IMR-90 (cell line): ENCODE results near the gene MRTFB. TPM values are rescaled to one million over a fixed set of nuclear protein-coding genes. Genes with fewer than 3 reads are reported as not detected.

Experiments used
- ATAC-seq: fragments of 200-7000 bp; cut with Tn5 transposase; 2 replicates; pipeline ENCODE4 v1.9.1; 2020; ENCODE audit warnings: low read depth, mild to moderate bottlenecking, moderate library complexity
- BruUV-seq: library from RNA; stranded (reverse); fragments of 400-500 nt; replicated peaks from 2 replicates; lab custom pipeline; 2021; lab: Mats Ljungman, UMichigan
- CTCF ChIA-PET: fragments of 300-600 bp; formaldehyde crosslinking; extraction: SDS; loops from one replicate; lab custom pipeline; 2021; ENCODE audit warnings: antibody characterized with exemption; lab: Yijun Ruan, JAX
- POLR2A ChIA-PET: fragments of 300-600 bp; sonication (Branson Sonifier 250); formaldehyde crosslinking; loops from one replicate; lab custom pipeline; 2022; ENCODE audit warnings: antibody characterized with exemption; ENCODE audit not compliant: unreplicated experiment; lab: Charles Lee
- DNase-seq: peaks from one replicate; pipeline ENCODE4 v3.0.0; 2013
- H2AFZ ChIP-seq: replicated peaks from 2 replicates; pipeline ENCODE3; 2013; ENCODE audit warnings: low read length, mild to moderate bottlenecking; ENCODE audit not compliant: poor library complexity
- H2AK5ac ChIP-seq: 2 replicates; pipeline ENCODE4 v1.6.1; 2013; ENCODE audit warnings: low read depth, low read length, inconsistent platforms
- H2AK9ac ChIP-seq: replicated peaks from 2 replicates; pipeline ENCODE3; 2013; ENCODE audit warnings: mild to moderate bottlenecking, low read depth, low read length, moderate library complexity; ENCODE audit not compliant: poor library complexity
- H2BK120ac ChIP-seq: 2 replicates; pipeline ENCODE4 v1.6.1; 2013; ENCODE audit warnings: low read depth, low read length, inconsistent platforms
- H2BK15ac ChIP-seq: 3 replicates; pipeline ENCODE4 v1.6.1; 2013; ENCODE audit warnings: low read depth, low read length, inconsistent platforms
- H2BK20ac ChIP-seq: 2 replicates; pipeline ENCODE4 v1.6.1; 2013; ENCODE audit warnings: low read depth, mild to moderate bottlenecking, inconsistent platforms, low read length, moderate library complexity
- H2BK5ac ChIP-seq: 2 replicates; pipeline ENCODE4 v1.6.1; 2013; ENCODE audit warnings: mild to moderate bottlenecking, low read depth, low read length, inconsistent platforms; ENCODE audit not compliant: poor library complexity, severe bottlenecking
- H3K14ac ChIP-seq: replicated peaks from 2 replicates; pipeline ENCODE4 v1.6.1; 2013; ENCODE audit warnings: low read depth, low read length, inconsistent platforms
- H3K18ac ChIP-seq: 2 replicates; pipeline ENCODE4 v1.6.1; 2013; ENCODE audit warnings: low read depth, low read length, control low read depth
- H3K23ac ChIP-seq: 2 replicates; pipeline ENCODE4 v1.6.1; 2013; ENCODE audit warnings: low read depth, low read length, inconsistent platforms
- H3K27ac ChIP-seq: 2 replicates; pipeline ENCODE4 v1.5.1; 2013; ENCODE audit warnings: mild to moderate bottlenecking, control low read depth, low read length; ENCODE audit not compliant: insufficient read depth
- H3K27me3 ChIP-seq: 2 replicates; pipeline ENCODE4 v1.6.1; 2013; ENCODE audit warnings: low read length; ENCODE audit not compliant: control insufficient read depth, insufficient read depth
- H3K36me3 ChIP-seq: 2 replicates; pipeline ENCODE4 v1.6.1; 2013; ENCODE audit warnings: low read length, mixed read lengths; ENCODE audit not compliant: control insufficient read depth, insufficient read depth
- H3K4ac ChIP-seq: 2 replicates; pipeline ENCODE4 v1.6.1; 2013; ENCODE audit warnings: low read depth, low read length, inconsistent platforms
- H3K4me1 ChIP-seq: 2 replicates; pipeline ENCODE4 v1.6.1; 2013; ENCODE audit warnings: low read length, mixed read lengths; ENCODE audit not compliant: control insufficient read depth, insufficient read depth
- H3K4me2 ChIP-seq: 2 replicates; pipeline ENCODE4 v1.6.1; 2013; ENCODE audit warnings: low read depth, mild to moderate bottlenecking, control low read depth, low read length, moderate library complexity
- H3K4me3 ChIP-seq: 2 replicates; pipeline ENCODE4 v1.5.1; 2013; ENCODE audit warnings: low read depth, mild to moderate bottlenecking, control low read depth, low read length, moderate library complexity; ENCODE audit not compliant: insufficient read depth
- H3K56ac ChIP-seq: 2 replicates; pipeline ENCODE4 v1.6.1; 2013; ENCODE audit warnings: low read length, inconsistent platforms; ENCODE audit not compliant: insufficient read depth; ENCODE audit errors: extremely low read depth
- H3K79me1 ChIP-seq, 2 experiments: 2 replicates each; pipeline ENCODE4 v1.6.1; 2013; ENCODE audit warnings: low read length in 2 of 2, inconsistent platforms in 1 of 2, low read depth in 1 of 2
- H3K9ac ChIP-seq: 2 replicates; pipeline ENCODE4 v1.6.1; 2013; ENCODE audit warnings: low read depth, low read length, control low read depth
- H3K9me1 ChIP-seq: 2 replicates; pipeline ENCODE4 v1.6.1; 2013; ENCODE audit warnings: low read length, inconsistent platforms; ENCODE audit not compliant: insufficient read depth
- H3K9me3 ChIP-seq: 2 replicates; pipeline ENCODE4 v1.6.1; 2013; ENCODE audit warnings: low read length; ENCODE audit not compliant: control insufficient read depth, insufficient read depth
- H4K20me1 ChIP-seq: 2 replicates; pipeline ENCODE4 v1.6.1; 2013; ENCODE audit warnings: low read length, inconsistent platforms; ENCODE audit not compliant: insufficient read depth
- H4K5ac ChIP-seq: 2 replicates; pipeline ENCODE4 v1.6.1; 2013; ENCODE audit warnings: mild to moderate bottlenecking, low read depth, low read length, control low read depth
- H4K8ac ChIP-seq, 2 experiments: 2 replicates each; pipeline ENCODE4 v1.6.1; 2013; ENCODE audit warnings: low read depth in 2 of 2, low read length in 2 of 2, control low read depth in 1 of 2, inconsistent platforms in 1 of 2
- H4K91ac ChIP-seq: 2 replicates; pipeline ENCODE4 v1.6.1; 2013; ENCODE audit warnings: low read depth, low read length, inconsistent platforms; ENCODE audit not compliant: insufficient read depth
- MAFK ChIP-seq: IDR thresholded peaks from 2 replicates; pipeline ENCODE4 v1.6.1; 2012; ENCODE audit warnings: low read depth, low read length, improper control_type of control experiment
- MXI1 ChIP-seq: IDR thresholded peaks from 2 replicates; pipeline ENCODE4 v1.6.1; 2012; ENCODE audit warnings: low read depth, mild to moderate bottlenecking, low read length, moderate library complexity, borderline replicate concordance
- RAD21 ChIP-seq: IDR thresholded peaks from 2 replicates; pipeline ENCODE4 v1.6.1; 2012; ENCODE audit warnings: low read length, improper control_type of control experiment
- RCOR1 ChIP-seq: IDR thresholded peaks from 2 replicates; pipeline ENCODE4 v1.6.1; 2012; ENCODE audit warnings: mild to moderate bottlenecking, low read length, improper control_type of control experiment; ENCODE audit not compliant: insufficient replicate concordance
- WGBS, 2 experiments: methylation state at CpG; one replicate each; pipeline versions ENCODE4 v1.1.5 to v1.1.7; 2013; ENCODE audit warnings: missing lambda C conversion rate in 2 of 2; ENCODE audit not compliant: insufficient read length in 1 of 2; ENCODE audit errors: extremely low coverage in 2 of 2; 5-methylcytosine and 5-hydroxymethylcytosine counted together
- dilution Hi-C: fragments of 300-500 bp; cut with HindIII; formaldehyde crosslinking; loops from one replicate; pipeline ENCODE4 v1.14.3; 2018; ENCODE audit warnings: low sequenced_read_pairs; ENCODE audit not compliant: unreplicated experiment
- in situ Hi-C: fragments of 300-500 bp; cut with MboI; formaldehyde crosslinking; loops from 3 replicates; pipeline ENCODE4 v1.14.3; 2019; ENCODE audit warnings: low sequenced_read_pairs, inconsistent platforms, mixed read lengths
- intact Hi-C: fragments of 100-400 bp; cut with micrococcal nuclease; formaldehyde crosslinking; loops from 2 replicates; pipeline ENCODE4 v1.10.0; 2022
- polyA plus RNA-seq, 3 experiments: library from polyadenylated mRNA; depleted of rRNA; stranded (reverse); fragments of >200 nt; gene quantifications; 2 replicates each; pipeline ENCODE4 v1.2.3, GENCODE V29; 2012; ENCODE audit warnings: low replicate concordance in 1 of 3
- total RNA-seq: library from RNA; depleted of rRNA; stranded (reverse); fragments of >200 nt; gene quantifications from 2 replicates; pipeline ENCODE4 v1.2.3, GENCODE V29; 2012
- TF ChIP-seq, protein P1 (sequence below): fragments of 150-350 bp; IDR thresholded peaks from 2 replicates; pipeline ENCODE4 v1.6.1; 2016; ENCODE audit warnings: low read depth, mild to moderate bottlenecking, low read length, moderate library complexity, borderline replicate concordance

Gene MRTFB
- total and polyA plus RNA-seq, 2 of the 4 experiments (the other 2 are of a cell fraction) = 4.4 to 5.4 TPM

DNA sequence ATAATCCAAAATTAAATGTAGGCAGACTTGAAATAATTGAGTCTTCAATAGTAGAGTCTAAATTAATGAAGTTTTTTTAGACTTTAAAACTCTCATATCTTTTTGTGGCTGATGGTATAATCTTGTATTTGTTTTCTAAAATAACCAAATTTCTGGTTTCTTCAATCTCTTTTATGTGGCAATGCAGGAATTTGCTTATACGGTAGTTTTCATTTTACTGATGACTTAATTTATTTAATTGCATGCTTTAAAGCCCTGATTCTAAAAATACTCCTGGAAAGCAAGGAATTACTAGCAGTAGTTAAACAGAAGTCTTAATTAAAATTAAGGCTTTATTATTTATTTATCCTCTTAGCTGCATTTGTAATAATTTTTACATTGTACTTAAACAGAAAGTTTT is 15.4 kb downstream of the MRTFB start:
- TF ChIP-seq MAFK (0 out of 2 replicates have a peak, but pooled peaks have one; percentile 28), RAD21 (no peak), RCOR1 (no peak), MXI1 (no peak)
- TF ChIP-seq, protein P1, sequence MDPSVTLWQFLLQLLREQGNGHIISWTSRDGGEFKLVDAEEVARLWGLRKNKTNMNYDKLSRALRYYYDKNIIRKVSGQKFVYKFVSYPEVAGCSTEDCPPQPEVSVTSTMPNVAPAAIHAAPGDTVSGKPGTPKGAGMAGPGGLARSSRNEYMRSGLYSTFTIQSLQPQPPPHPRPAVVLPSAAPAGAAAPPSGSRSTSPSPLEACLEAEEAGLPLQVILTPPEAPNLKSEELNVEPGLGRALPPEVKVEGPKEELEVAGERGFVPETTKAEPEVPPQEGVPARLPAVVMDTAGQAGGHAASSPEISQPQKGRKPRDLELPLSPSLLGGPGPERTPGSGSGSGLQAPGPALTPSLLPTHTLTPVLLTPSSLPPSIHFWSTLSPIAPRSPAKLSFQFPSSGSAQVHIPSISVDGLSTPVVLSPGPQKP = no peak
- no TSS peak for BruUV-seq
- dilution Hi-C loops = no loop called here
- H3K9me3 ChIP-seq = no peaks in the 10 kb centered on the region
- intact Hi-C loops = no loop called here
- H3K9me1 ChIP-seq = peaks cover 4% of the 10 kb centered on the region; the same call in 1 of the 2 replicates
- DNase-seq (no peak), ATAC-seq (no peak)
- no peak overlapping the region for H2AK9ac ChIP-seq
- H3K4me1 ChIP-seq = no peaks in the 10 kb centered on the region
- no CpG with 5 or more reads among the region's 1 CpG for WGBS, 2 experiments
- H2AK5ac ChIP-seq = no peak overlapping the region
- H2BK15ac ChIP-seq = no peak overlapping the region
- H3K56ac ChIP-seq = no peak overlapping the region
- H4K20me1 ChIP-seq = no peaks in the 10 kb centered on the region
- no peak overlapping the region for H3K14ac ChIP-seq
- no peak overlapping the region for H3K18ac ChIP-seq
- no peak overlapping the region for H4K5ac ChIP-seq
- no peak overlapping the region for H3K4ac ChIP-seq
- in situ Hi-C loops = no loop called here
- no peak overlapping the region for H3K27ac ChIP-seq
- H4K8ac ChIP-seq = no peak overlapping the region
- H3K4me2 ChIP-seq = no peak overlapping the region
- no peak overlapping the region for H3K23ac ChIP-seq
- H3K9ac ChIP-seq = no peak overlapping the region
- H2BK5ac ChIP-seq = no peak overlapping the region
- H4K91ac ChIP-seq = no peak overlapping the region
- H2AFZ ChIP-seq = no peak overlapping the region
- H2BK20ac ChIP-seq = no peak overlapping the region
- peaks cover 3% of the 10 kb centered on the region for H3K36me3 ChIP-seq
- H2BK120ac ChIP-seq = no peak overlapping the region
- no peak overlapping the region for H3K4me3 ChIP-seq
- H3K79me1 ChIP-seq = peaks cover 17 to 20% of the 10 kb centered on the region in 2 experiments
- no peaks in the 10 kb centered on the region for H3K27me3 ChIP-seq
- CTCF ChIA-PET = no interaction called here
- POLR2A ChIA-PET = no interaction called here
